GM12875 (cell line): ENCODE measurements around the gene ELAVL1.

Source experiments
- H3K4me3 ChIP-seq: one replicate; pipeline ENCODE4 v1.5.1; 2011; ENCODE audit warnings: low read depth, low read length, control low read depth
- TF ChIP-seq, protein P1 (sequence below): IDR thresholded peaks from 2 replicates; pipeline ENCODE4 v1.5.1; 2011; ENCODE audit warnings: low read depth, mild to moderate bottlenecking, control low read depth, inconsistent platforms, low read length, moderate library complexity, borderline replicate concordance; ENCODE audit not compliant: insufficient read depth

Gene ELAVL1

GRCh38 chr19:7977021-7977722 lies 28.3 kb downstream of the ELAVL1 start:
- no peak overlapping the region for H3K4me3 ChIP-seq
- TF ChIP-seq, protein P1, sequence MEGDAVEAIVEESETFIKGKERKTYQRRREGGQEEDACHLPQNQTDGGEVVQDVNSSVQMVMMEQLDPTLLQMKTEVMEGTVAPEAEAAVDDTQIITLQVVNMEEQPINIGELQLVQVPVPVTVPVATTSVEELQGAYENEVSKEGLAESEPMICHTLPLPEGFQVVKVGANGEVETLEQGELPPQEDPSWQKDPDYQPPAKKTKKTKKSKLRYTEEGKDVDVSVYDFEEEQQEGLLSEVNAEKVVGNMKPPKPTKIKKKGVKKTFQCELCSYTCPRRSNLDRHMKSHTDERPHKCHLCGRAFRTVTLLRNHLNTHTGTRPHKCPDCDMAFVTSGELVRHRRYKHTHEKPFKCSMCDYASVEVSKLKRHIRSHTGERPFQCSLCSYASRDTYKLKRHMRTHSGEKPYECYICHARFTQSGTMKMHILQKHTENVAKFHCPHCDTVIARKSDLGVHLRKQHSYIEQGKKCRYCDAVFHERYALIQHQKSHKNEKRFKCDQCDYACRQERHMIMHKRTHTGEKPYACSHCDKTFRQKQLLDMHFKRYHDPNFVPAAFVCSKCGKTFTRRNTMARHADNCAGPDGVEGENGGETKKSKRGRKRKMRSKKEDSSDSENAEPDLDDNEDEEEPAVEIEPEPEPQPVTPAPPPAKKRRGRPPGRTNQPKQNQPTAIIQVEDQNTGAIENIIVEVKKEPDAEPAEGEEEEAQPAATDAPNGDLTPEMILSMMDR: no peak

GRCh38 chr19:7976461-7976860 lies 29.0 kb downstream of the ELAVL1 start:
- H3K4me3 ChIP-seq: no peak overlapping the region
- TF ChIP-seq, protein P1: no peak

- no peak overlapping the region for H3K4me3 ChIP-seq
- TF ChIP-seq, protein P1: no peak
Observed at GRCh38 chr19:7975037-7975436, 30.4 kb downstream of the ELAVL1 start.

DNA sequence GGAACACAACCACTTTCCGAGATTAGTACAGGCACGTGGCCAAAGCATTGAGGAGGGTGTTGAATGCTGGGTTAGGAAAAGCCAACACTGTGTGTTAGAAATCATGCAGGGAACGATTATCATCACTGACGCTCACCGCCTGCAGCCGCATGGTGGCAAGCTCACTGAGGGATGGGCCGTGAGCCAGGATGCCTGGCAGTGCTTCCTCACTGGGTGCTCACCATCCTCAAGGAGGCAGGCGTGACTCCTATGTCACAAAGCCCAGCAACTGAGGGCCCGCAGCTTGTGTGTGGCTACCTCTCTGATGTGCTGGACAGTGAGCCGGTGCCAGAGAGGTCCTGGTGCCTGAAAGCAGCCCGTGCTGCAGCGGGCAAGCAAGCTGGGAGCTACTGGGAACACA lies 31.6 kb downstream of the ELAVL1 start:
- TF ChIP-seq, protein P1: no peak
- no peak overlapping the region for H3K4me3 ChIP-seq

DNA sequence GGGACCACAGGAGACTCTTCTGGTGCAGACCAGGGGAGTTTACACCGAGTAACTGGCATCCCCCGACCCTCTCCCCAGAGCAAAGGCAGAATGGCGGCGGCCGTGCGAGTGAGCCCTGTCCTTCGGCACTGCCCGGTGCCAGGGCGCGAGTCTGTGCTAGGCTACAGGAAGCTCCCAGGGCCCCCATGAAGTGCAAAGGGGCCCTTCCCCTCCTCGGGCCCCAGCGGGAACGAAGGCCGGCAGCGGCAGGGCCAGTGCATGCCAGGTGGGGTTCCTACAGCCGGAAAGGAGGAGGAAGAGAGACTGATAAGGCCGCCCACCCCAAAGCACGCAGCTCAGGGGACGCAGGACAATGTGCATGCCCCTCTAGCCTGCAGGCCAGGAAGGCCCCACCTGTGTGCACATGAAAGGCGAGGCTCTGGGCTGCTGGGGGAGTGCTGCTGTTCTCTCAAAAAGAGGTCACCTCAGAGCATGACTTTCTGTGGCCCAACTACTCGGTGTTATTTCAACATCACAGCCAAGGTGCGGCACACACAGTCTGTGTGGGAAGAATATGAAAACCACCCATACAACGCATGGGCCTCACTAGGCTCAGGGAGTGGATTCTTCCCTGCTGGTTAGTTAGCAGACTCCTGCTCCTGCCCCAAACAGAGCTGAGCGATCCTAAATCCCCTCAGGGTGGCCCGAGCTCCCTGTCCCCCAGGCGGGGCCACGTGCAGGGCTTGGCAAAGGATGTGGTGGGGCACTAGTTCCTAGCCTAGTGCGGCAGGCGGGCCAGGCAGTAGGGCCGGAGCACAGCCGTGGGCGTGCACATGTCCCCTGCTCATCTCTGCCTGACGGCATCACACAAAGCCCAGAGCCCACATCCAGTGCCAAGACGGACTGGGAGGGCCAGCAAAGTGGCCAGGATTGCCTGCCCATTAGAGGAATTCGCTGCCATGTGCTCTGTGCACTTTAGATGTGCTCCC lies 33.6 kb downstream of the ELAVL1 start:
- no peak overlapping the region for H3K4me3 ChIP-seq
- TF ChIP-seq, protein P1: no peak

DNA sequence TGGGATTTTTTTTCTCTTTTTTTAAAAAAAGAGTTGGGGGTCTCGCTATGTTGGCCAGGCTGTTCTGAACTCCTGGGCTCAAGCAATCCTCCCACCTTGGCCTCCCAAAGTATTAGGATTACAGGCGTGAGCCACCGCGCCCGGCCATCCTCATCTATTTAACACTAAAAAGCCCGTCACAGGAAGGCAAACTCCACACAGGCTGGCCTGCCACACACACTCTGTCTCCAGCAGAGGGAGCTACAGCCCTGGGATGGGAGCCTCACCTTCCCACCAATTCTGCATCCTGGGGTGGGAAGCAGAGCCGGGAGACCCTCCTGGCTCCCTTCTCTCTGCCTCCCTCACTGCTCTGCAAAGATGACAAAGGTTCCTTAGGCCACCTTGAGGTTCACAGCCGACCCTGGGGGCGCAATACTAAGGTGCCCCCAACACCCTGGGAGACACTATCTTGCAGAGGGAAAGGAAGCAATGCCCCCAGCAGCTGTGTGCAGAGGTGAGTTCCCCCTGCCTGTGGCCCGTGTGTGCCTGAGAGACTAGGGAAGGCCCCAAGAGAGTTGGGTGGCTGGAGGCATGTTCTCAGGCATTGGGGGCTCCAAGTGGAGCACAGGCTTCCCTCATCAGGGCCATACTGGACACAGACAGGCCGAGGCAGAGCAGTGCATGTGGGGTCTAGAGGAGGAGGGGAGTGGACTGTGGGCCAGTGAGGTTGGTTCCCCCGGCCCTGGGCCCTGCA lies 34.6 kb downstream of the ELAVL1 start:
- H3K4me3 ChIP-seq: no peak overlapping the region
- TF ChIP-seq, protein P1: peak; percentile 79
